Thyroid gland (tissue), 4 donors: ENCODE measurements around the gene HLA-DRB1.
"Not testable (repeated sequence)": the region's sequence is repeated elsewhere in the genome, so short reads cannot be mapped to it uniquely, and the experiment has no call there.

Source experiments
- POLR2A ChIP-seq, 2 donors: fragments of 450-650 bp; IDR thresholded peaks; one replicate each; pipeline ENCODE4 v1.6.1; 2017; ENCODE audit warnings: antibody characterized with exemption in 2 of 2, mild to moderate bottlenecking in 2 of 2, moderate library complexity in 1 of 2
- TF ChIP-seq, protein P1 (sequence below), 6 experiments: fragments of 200-600 bp in 3 of 6; fragments of 450-650 bp in 3 of 6; sonication (generic) in 3 of 6; IDR thresholded peaks; one replicate each; pipeline ENCODE4 v1.5.1; 2016 to 2019; ENCODE audit warnings: antibody characterized with exemption in 6 of 6, mild to moderate bottlenecking in 2 of 6, inconsistent platforms in 1 of 6, moderate library complexity in 1 of 6

DNA sequence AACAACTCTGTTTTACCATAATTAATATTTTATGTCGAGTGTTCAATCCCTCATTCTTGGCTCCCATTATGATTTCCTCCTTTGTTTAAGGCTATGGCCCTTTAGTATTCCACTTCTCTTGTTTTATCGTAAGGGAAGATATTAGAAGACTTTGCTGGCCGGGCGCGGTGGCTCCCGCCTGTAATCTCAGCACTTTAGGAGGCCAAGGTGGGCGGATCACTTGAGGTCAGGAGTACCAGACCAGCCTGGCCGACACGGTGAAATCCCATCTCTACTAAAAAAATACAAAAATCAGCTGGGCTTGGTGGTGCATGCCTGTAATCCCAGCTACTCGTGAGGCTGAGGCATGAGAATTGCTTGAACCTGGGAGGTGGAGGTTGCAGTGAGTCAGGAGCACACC, 1.1 kb upstream of the HLA-DRB1 start:
- not testable (repeated sequence) for TF ChIP-seq POLR2A (IDR thresholded peaks at IDR 0.05)
- TF ChIP-seq, protein P1, sequence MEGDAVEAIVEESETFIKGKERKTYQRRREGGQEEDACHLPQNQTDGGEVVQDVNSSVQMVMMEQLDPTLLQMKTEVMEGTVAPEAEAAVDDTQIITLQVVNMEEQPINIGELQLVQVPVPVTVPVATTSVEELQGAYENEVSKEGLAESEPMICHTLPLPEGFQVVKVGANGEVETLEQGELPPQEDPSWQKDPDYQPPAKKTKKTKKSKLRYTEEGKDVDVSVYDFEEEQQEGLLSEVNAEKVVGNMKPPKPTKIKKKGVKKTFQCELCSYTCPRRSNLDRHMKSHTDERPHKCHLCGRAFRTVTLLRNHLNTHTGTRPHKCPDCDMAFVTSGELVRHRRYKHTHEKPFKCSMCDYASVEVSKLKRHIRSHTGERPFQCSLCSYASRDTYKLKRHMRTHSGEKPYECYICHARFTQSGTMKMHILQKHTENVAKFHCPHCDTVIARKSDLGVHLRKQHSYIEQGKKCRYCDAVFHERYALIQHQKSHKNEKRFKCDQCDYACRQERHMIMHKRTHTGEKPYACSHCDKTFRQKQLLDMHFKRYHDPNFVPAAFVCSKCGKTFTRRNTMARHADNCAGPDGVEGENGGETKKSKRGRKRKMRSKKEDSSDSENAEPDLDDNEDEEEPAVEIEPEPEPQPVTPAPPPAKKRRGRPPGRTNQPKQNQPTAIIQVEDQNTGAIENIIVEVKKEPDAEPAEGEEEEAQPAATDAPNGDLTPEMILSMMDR (IDR thresholded peaks at IDR 0.05): not testable (repeated sequence)
